Measurements from ENCODE around the gene PLK3.
A peak's percentile ranks its signal among the peaks of the same experiment; 100 is the strongest.

PLK3 gene

DNA sequence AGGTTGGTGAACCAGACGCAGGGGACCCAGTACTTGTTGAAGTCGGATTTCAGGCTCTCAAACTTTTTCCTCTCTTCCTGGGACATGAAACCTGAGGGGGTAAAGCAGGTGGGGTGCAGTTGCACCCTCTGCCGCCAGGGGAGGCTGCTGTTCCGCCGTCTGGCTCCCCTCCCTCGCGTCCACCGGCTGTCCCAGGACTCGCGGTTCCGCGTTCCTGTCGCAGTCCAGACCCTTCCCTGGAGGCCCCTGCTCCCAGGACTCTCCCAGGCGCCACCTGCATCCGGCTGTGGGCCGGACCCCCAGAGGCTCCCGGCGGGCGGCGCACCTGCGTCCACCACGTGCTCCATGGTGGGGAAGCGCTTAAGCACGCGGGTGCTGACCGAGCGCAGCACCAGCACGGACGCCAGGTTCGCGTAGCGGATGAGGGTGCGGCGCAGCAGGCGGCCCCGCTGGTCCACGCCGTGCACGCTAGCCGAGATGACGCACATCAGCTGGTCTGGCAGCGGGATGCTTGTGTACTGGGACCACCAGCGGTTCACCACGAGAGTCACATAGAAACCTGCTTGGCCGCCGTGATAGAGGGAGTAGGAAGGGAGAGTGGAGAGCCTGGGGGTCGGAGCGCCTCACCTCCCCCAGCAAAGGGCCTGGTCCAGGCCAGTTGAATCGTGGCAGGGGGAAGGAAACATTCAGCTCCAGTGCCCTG, 13.9 kb upstream of the PLK3 start:
- TF ChIP-seq, protein P1, sequence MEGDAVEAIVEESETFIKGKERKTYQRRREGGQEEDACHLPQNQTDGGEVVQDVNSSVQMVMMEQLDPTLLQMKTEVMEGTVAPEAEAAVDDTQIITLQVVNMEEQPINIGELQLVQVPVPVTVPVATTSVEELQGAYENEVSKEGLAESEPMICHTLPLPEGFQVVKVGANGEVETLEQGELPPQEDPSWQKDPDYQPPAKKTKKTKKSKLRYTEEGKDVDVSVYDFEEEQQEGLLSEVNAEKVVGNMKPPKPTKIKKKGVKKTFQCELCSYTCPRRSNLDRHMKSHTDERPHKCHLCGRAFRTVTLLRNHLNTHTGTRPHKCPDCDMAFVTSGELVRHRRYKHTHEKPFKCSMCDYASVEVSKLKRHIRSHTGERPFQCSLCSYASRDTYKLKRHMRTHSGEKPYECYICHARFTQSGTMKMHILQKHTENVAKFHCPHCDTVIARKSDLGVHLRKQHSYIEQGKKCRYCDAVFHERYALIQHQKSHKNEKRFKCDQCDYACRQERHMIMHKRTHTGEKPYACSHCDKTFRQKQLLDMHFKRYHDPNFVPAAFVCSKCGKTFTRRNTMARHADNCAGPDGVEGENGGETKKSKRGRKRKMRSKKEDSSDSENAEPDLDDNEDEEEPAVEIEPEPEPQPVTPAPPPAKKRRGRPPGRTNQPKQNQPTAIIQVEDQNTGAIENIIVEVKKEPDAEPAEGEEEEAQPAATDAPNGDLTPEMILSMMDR (IDR thresholded peaks at IDR 0.05) = peak; percentile 100
- peak; percentile 87 for DNase-seq

DNA sequence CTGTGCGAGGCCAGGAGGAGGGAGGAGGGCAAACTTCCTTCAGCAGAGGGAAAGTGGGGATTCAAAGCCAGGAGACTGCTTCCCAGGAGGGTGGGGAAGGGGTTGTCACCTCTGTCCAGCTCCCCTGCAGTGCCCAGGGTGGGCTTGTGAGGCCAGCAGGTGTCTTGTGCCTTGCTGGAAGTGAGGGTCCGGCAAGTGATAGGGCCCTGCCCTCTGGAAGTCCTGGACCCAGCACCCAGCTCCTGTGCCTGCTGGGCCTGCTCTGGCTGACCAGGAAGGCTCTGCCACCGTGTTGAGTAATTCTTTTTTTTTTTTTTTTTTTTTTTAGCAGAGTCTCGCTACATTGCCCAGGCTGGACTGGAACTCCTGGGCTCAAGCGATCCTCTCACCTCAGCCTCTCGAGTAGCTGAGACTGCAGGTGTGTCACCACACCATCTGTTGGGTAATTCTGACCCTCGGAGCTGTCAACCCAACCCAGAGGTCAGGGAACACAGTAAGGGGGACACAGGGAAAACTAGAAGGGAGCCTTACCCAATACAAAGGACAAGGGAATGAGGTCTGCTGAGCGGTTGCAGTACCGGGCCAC, 13.2 kb upstream of the PLK3 start:
- Mint-ChIP-seq H3K4me3 (peak overlapping the region; percentile 71), H3K27ac (no peak overlapping the region), H3K36me3 (ENCODE audit: low read depth) (peaks cover 7% of the 10 kb centered on the region), H3K9me3 (no peaks in the 10 kb centered on the region), H3K4me1 (peaks cover 51% of the 10 kb centered on the region), H3K27me3 (ENCODE audit: low read depth, poor library complexity) (peaks cover 23% of the 10 kb centered on the region)
- DNase-seq = no peak
- TF ChIP-seq, protein P1 (IDR thresholded peaks at IDR 0.05) = no peak

More for the DNA sequence above, 13.9 kb upstream of the PLK3 start:
- Mint-ChIP-seq H3K27me3 (ENCODE audit: low read depth, poor library complexity) (peaks cover 23% of the 10 kb centered on the region), H3K9me3 (no peaks in the 10 kb centered on the region), H3K4me3 (peak overlapping the region; percentile 71), H3K36me3 (ENCODE audit: low read depth) (peaks cover 13% of the 10 kb centered on the region), H3K4me1 (peaks cover 45% of the 10 kb centered on the region), H3K27ac (no peak overlapping the region)

DNA sequence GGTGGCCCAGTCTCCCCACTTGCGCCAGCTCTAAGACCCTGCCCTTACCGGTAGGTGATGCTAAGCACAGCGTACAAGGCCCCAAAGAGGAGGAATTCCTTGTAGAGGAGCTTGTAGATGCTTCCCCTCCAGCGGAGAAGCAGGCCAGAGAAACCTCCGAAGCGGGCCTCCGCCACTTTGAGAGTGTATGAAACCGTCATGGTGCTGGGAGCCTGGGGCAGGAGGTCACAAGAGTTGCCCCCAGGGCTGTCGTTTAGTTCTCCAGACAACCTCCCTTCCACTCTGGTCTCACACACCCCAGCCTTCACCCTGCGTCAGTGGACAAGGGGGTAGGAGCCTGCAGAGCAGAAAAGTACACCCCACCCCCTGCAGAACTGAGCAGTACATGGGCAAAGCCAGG, 12.7 kb upstream of the PLK3 start:
- no peak overlapping the region for H3K27ac Mint-ChIP-seq
- no peak for DNase-seq

DNA sequence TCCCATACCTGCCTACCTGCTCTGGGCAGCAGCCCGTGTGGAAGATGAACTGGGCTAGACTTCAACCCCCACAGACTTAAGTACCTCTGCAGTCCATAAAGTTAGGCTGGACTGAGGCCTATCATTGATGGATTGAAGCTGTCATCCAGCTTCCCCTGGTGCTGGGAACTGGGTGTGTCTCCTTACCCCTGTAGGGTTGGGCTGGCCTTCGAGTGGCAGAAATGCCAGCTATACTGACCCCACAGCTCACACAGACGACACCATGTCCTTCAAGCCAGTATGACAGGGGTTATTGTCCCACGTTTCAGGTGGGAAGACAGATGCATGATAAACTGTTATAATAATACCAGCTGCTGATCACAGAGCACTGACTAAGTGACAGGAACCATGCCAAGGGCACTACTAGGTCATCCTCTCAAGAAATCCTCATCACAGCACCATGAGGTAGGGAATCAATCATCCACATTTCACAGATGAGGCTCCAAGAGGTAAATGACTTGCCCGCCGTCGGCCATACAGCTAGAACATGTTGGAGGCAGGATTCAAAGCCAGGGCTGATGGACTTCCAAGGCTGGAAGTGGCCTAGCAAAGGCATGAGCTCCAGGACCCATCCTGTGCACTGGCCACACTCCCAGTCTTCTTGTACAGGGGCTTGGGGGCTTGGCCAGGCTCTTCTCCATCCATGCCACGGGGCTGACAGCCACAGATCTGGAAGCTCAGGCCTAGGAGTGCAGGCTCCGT, 11.9 kb upstream of the PLK3 start, which contains the start of gene BEST4:
Gene BEST4, minus strand, starts transcription at position 51 of the 741 bp plus-strand sequence. CDS start 465 bp downstream, outside the sequence.
- no peak for DNase-seq
- no peak within 1 kb of the TSS for H3K27ac Mint-ChIP-seq
- H3K36me3 Mint-ChIP-seq (ENCODE audit: low read depth) = peaks cover 2% of the 10 kb centered on the region

More for the DNA sequence above, 12.7 kb upstream of the PLK3 start:
- Mint-ChIP-seq H3K4me3 (no peak overlapping the region), H3K4me1 (peaks cover 52% of the 10 kb centered on the region), H3K9me3 (no peaks in the 10 kb centered on the region), H3K27me3 (ENCODE audit: low read depth, poor library complexity) (peaks cover 23% of the 10 kb centered on the region), H3K36me3 (ENCODE audit: low read depth) (peaks cover 4% of the 10 kb centered on the region)
- TF ChIP-seq, protein P1 (IDR thresholded peaks at IDR 0.05) = no peak

DNA sequence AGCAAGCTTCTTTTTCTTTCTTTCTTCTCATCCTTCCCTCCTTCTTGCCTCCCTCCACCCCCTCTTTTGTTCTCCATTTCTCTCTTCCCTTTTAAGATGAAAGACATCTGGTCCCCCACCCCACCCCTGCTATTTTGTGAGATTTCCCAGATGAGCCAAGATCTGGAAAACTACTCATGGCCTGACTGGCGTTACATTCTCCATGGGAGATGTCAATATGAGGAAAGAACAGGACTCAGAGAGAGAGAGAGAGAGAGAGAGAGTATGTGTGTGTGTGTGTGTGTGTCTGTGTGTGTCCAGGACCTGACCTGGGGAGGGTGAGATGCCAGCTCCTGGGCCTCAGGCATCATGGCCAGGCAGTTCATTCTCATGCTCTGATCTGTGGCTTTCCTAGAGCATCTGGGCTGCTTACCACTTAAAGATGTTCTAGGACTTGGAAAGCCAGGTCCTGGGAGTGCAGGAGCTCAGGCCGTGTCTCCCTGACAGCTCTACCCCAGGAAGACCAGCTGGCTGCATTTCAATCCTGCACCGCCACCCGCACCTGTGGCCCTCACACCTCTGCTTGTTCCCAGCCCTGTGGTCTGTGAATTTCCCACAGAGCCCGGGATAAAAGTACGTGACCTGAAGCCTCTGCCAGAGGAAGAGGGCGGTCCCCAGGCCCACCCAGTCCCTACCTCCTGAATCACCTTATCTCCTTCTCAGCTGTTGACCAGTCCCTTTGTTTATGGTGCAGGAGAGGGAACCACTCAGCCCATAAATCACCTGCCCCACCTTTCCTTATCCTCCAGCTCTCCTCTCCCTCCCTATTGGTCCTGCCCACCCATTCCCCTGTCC, 9.0 kb upstream of the PLK3 start:
- Mint-ChIP-seq H3K27ac (peak overlapping the region; percentile 78), H3K4me1 (peaks cover 40% of the 10 kb centered on the region), H3K4me3 (no peak overlapping the region), H3K36me3 (ENCODE audit: low read depth) (no peaks in the 10 kb centered on the region), H3K9me3 (no peaks in the 10 kb centered on the region), H3K27me3 (ENCODE audit: low read depth, poor library complexity) (peaks cover 13% of the 10 kb centered on the region)
- DNase-seq = no peak
- TF ChIP-seq, protein P1 (IDR thresholded peaks at IDR 0.05) = no peak

More for the DNA sequence above, 11.9 kb upstream of the PLK3 start, which contains the start of gene BEST4:
- TF ChIP-seq, protein P1 (IDR thresholded peaks at IDR 0.05) = no peak
- Mint-ChIP-seq H3K9me3 (no peaks in the 10 kb centered on the region), H3K4me3 (no peak within 1 kb of the TSS), H3K27me3 (ENCODE audit: low read depth, poor library complexity) (peaks cover 23% of the 10 kb centered on the region), H3K4me1 (peaks cover 58% of the 10 kb centered on the region)

All from nephron progenitor cell (in vitro differentiated cells).